Activated CD8-positive, alpha-beta memory T cell treated with anti-CD3 and anti-CD28 coated beads, Interleukin-2, amount 10 ng/mL, durations not matched to agents 7 days and 5 days (primary cell): ENCODE data around the gene ONECUT3. TPM values are rescaled to one million over a fixed set of nuclear protein-coding genes. Genes with fewer than 3 reads are reported as not detected.
A peak's percentile ranks its signal among the peaks of the same experiment; 100 is the strongest.

Experiments used
- ATAC-seq: fragments of 150-1000 bp; cut with Tn5 transposase; one replicate; pipeline ENCODE4 v1.10.0; 2021; ENCODE audit warnings: moderate library complexity
- CTCF ChIA-PET: fragments of 350-600 bp; sonication (Branson Sonifier 250); formaldehyde crosslinking; loops from one replicate; lab custom pipeline; 2021; ENCODE audit warnings: antibody characterized with exemption; lab: Charles Lee
- DNase-seq: peaks from one replicate; pipeline ENCODE4 v3.0.0-alpha.2; 2020
- H3K27ac Mint-ChIP-seq: one replicate; pipeline ENCODE4 v1.8.0; 2021; ENCODE audit warnings: mild to moderate bottlenecking, mixed read lengths
- H3K27me3 Mint-ChIP-seq: one replicate; pipeline ENCODE4 v1.8.0; 2021; ENCODE audit warnings: mixed read lengths
- H3K36me3 Mint-ChIP-seq: one replicate; pipeline ENCODE4 v1.8.0; 2021; ENCODE audit warnings: mild to moderate bottlenecking, mixed read lengths
- H3K4me1 Mint-ChIP-seq: one replicate; pipeline ENCODE4 v1.8.0; 2021; ENCODE audit warnings: mixed read lengths
- H3K4me3 Mint-ChIP-seq: one replicate; pipeline ENCODE4 v1.8.0; 2021; ENCODE audit warnings: mild to moderate bottlenecking, moderate library complexity, mixed read lengths
- H3K9me3 Mint-ChIP-seq: one replicate; pipeline ENCODE4 v1.8.0; 2022; ENCODE audit warnings: low read depth, mixed read lengths
- total RNA-seq, 2 experiments: library from RNA; stranded (reverse); gene quantifications; one replicate each; pipeline ENCODE4 v1.2.3, GENCODE V29; 2021

ONECUT3 gene
- total RNA-seq, 2 experiments from 2014 or later = not detected

- ATAC-seq (peak; percentile 85), DNase-seq (peak; percentile 57)
- CTCF ChIA-PET = no interaction called here
- no peak overlapping the region for H3K4me3 Mint-ChIP-seq
- H3K36me3 Mint-ChIP-seq = no peaks in the 10 kb centered on the region
- no peak overlapping the region for H3K27ac Mint-ChIP-seq
- H3K9me3 Mint-ChIP-seq = no peaks in the 10 kb centered on the region
- H3K27me3 Mint-ChIP-seq = peaks cover 45% of the 10 kb centered on the region
- peaks cover 3% of the 10 kb centered on the region for H3K4me1 Mint-ChIP-seq
These were observed 27.9 kb upstream of the ONECUT3 start for GRCh38 chr19:1725100-1726064.

GRCh38 chr19:1728816-1729567 lies 24.3 kb upstream of the ONECUT3 start:
- H3K4me3 Mint-ChIP-seq = no peak overlapping the region
- no peaks in the 10 kb centered on the region for H3K36me3 Mint-ChIP-seq
- peaks cover 32% of the 10 kb centered on the region for H3K27me3 Mint-ChIP-seq
- DNase-seq (no peak), ATAC-seq (no peak)
- H3K9me3 Mint-ChIP-seq = no peaks in the 10 kb centered on the region
- H3K27ac Mint-ChIP-seq = no peak overlapping the region
- CTCF ChIA-PET = no interaction called here
- H3K4me1 Mint-ChIP-seq = peaks cover 3% of the 10 kb centered on the region

DNA sequence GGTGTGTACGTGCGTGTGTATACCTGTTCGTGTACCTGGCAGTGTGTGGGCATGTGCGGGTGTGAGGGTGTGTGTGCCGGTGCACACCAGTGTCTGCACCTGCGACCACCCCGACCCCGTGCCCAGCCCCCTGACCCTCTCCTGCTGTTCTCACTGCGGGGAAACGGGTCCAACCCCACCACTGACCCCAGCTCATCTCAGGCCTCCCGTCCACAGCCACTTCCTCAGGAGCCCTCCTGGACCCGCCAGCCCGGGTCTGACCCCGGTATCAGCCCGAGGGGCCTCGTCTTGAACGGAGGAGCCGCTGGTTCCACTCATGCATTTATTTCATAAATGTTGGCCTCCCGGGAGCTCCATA lies 23.8 kb upstream of the ONECUT3 start:
- Mint-ChIP-seq H3K27ac (no peak overlapping the region), H3K4me3 (no peak overlapping the region), H3K9me3 (no peaks in the 10 kb centered on the region), H3K36me3 (no peaks in the 10 kb centered on the region), H3K4me1 (peaks cover 3% of the 10 kb centered on the region), H3K27me3 (peaks cover 37% of the 10 kb centered on the region)
- no peak for DNase-seq
- ATAC-seq = no peak
- CTCF ChIA-PET = no interaction called here

- H3K4me3 Mint-ChIP-seq = no peak overlapping the region
- H3K36me3 Mint-ChIP-seq = no peaks in the 10 kb centered on the region
- ATAC-seq = no peak
- DNase-seq = no peak
- peaks cover 36% of the 10 kb centered on the region for H3K27me3 Mint-ChIP-seq
- CTCF ChIA-PET = no interaction called here
- no peak overlapping the region for H3K27ac Mint-ChIP-seq
- peaks cover 3% of the 10 kb centered on the region for H3K4me1 Mint-ChIP-seq
- H3K9me3 Mint-ChIP-seq = no peaks in the 10 kb centered on the region
These were observed 23.1 kb upstream of the ONECUT3 start for GRCh38 chr19:1730157-1730556.

DNA sequence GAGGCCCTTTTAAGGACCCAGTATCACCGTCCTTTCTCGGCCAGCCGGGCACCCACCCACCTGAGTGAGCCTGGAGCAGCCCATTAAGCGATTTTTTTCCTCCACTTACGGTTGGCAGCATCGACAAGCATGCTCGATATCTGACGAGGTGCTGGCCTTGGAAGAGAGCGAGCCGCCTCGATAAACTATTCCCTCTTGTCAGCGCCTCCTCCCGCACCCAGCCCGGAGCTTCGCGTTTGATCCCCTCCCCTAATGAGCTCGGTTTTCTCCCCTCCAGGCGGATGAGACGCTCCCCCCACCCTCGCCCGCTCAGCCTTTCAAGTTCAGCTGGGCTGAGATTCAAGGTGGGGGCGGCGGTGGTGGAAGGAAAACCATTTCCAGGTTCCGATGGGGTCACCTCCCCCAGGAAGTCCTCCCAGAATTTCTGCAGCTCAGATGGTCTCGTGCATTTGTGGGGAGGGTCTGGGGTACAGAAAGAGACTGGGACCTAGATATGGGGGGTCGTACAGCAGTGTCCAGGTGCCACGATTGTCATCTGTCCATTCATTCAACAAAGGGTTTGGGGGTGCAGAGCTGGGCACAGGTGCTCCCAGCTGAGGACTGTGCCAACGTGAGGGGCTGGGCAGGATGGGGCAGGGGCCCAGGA lies 18.9 kb upstream of the ONECUT3 start:
- no peaks in the 10 kb centered on the region for H3K36me3 Mint-ChIP-seq
- DNase-seq (no peak), ATAC-seq (no peak)
- no peak overlapping the region for H3K27ac Mint-ChIP-seq
- peaks cover 31% of the 10 kb centered on the region for H3K27me3 Mint-ChIP-seq
- no peak overlapping the region for H3K4me3 Mint-ChIP-seq
- H3K4me1 Mint-ChIP-seq = no peaks in the 10 kb centered on the region
- CTCF ChIA-PET = no interaction called here
- no peaks in the 10 kb centered on the region for H3K9me3 Mint-ChIP-seq

GRCh38 chr19:1736280-1736679 lies 17.0 kb upstream of the ONECUT3 start:
- peaks cover 31% of the 10 kb centered on the region for H3K27me3 Mint-ChIP-seq
- H3K36me3 Mint-ChIP-seq = no peaks in the 10 kb centered on the region
- H3K27ac Mint-ChIP-seq = no peak overlapping the region
- no peak for ATAC-seq
- H3K4me3 Mint-ChIP-seq = no peak overlapping the region
- H3K9me3 Mint-ChIP-seq = no peaks in the 10 kb centered on the region
- no peak for DNase-seq
- H3K4me1 Mint-ChIP-seq = no peaks in the 10 kb centered on the region
- CTCF ChIA-PET = no interaction called here

DNA sequence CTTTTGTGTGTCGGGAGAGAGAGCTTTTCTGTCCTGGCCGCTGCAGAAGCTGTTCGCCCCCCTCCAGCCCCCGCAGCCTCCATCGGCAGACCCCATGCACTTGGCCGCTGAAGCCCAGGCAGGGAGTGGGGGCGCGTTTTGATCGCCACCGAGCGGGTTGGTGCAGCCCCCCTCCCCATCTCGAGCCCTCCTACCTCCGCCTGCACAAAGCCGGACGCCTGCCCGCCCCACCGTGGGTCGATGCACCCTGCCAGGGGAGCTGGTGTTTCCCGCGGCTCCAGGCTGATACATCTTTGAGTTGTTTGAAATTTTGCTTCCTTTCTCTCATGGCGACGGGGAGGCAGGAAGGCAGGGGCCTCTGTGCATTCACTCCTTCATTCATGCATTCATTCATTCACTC lies 16.4 kb upstream of the ONECUT3 start:
- Mint-ChIP-seq H3K27me3 (peaks cover 31% of the 10 kb centered on the region), H3K4me1 (no peaks in the 10 kb centered on the region), H3K36me3 (no peaks in the 10 kb centered on the region), H3K4me3 (no peak overlapping the region), H3K27ac (no peak overlapping the region), H3K9me3 (no peaks in the 10 kb centered on the region)
- DNase-seq = no peak
- no peak for ATAC-seq
- CTCF ChIA-PET = no interaction called here

GRCh38 chr19:1739960-1740629 lies 13.2 kb upstream of the ONECUT3 start:
- H3K27me3 Mint-ChIP-seq = peaks cover 20% of the 10 kb centered on the region
- no peaks in the 10 kb centered on the region for H3K9me3 Mint-ChIP-seq
- no peaks in the 10 kb centered on the region for H3K36me3 Mint-ChIP-seq
- CTCF ChIA-PET = no interaction called here
- H3K27ac Mint-ChIP-seq = no peak overlapping the region
- H3K4me3 Mint-ChIP-seq = no peak overlapping the region
- no peaks in the 10 kb centered on the region for H3K4me1 Mint-ChIP-seq
- DNase-seq (no peak), ATAC-seq (no peak)

DNA sequence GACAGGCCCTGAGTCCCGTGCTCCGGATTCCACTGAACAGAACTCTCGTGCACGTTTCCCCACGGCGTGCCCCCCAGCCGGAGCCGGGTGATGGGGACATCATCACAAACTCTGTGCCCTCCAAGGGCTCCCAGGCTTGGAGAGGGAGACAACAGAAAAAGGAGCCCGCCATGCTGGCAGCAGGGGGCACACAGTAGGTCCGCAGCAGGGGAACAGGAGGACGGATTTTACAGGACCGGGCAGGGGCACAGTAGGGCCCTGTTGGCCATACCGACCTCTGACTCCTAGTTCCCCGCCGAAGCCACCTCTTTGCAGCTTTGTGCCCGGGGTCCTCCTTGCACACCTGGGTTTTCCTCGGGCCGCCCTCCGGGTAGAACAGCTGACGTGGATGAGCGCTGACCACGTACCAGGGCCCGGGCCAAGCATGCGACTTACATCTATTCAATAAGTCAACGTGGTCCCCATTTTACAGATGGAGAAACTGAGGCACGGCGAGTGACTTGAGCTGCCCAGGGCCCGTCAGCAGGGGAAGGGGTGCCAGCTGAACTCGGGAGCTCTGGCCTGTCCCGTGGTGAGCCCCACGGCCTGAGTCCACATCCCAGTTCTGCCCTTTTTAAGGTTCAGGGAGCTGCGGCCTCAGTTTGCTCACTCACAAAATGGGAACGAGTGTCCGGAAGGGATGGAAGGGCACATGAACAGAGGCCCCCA lies 10.2 kb upstream of the ONECUT3 start:
- DNase-seq (no peak), ATAC-seq (no peak)
- no peaks in the 10 kb centered on the region for H3K36me3 Mint-ChIP-seq
- no peaks in the 10 kb centered on the region for H3K9me3 Mint-ChIP-seq
- H3K4me3 Mint-ChIP-seq = no peak overlapping the region
- H3K27ac Mint-ChIP-seq = no peak overlapping the region
- peaks cover 12% of the 10 kb centered on the region for H3K4me1 Mint-ChIP-seq
- CTCF ChIA-PET = interaction anchor here (1.0 to 1.2 kb wide), 2 partner anchors 83 to 197 kb away, joined by 3 to 4 read pairs; no protein-coding TSS in a partner anchor
- H3K27me3 Mint-ChIP-seq = peaks cover 24% of the 10 kb centered on the region

DNA sequence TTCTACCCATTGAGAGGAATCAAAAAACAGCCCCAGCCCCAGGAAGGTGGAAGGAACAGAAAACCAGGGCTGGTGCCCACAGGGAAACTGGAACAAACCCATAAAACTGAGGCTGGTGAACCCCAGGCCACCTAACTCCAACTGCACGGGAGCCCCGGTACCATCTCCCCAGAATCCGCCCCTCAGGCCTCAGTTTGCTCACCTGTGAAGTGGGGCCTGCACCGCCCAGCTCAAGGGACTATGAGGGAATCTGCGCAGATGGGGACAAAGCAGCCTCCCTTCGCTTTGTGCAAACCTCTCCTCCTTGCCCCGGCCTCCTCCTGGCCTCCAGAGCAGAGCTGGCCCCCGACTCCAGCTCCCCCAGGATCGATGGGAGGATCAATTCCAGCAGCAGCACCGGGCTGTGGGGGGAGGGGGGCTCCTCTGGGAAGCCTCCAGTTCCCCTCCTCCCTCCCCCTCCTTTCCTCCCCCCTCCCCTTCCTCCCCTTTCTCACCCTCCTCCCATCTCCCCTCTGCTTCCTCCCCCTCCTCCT lies 9.1 kb upstream of the ONECUT3 start:
- no peaks in the 10 kb centered on the region for H3K9me3 Mint-ChIP-seq
- DNase-seq = no peak
- H3K36me3 Mint-ChIP-seq = no peaks in the 10 kb centered on the region
- H3K27me3 Mint-ChIP-seq = peaks cover 25% of the 10 kb centered on the region
- peaks cover 12% of the 10 kb centered on the region for H3K4me1 Mint-ChIP-seq
- no peak overlapping the region for H3K27ac Mint-ChIP-seq
- CTCF ChIA-PET = no interaction called here
- ATAC-seq = no peak
- H3K4me3 Mint-ChIP-seq = no peak overlapping the region

- Mint-ChIP-seq H3K27ac (no peak overlapping the region), H3K4me1 (peaks cover 13% of the 10 kb centered on the region), H3K4me3 (no peak overlapping the region), H3K9me3 (no peaks in the 10 kb centered on the region), H3K36me3 (no peaks in the 10 kb centered on the region), H3K27me3 (peaks cover 29% of the 10 kb centered on the region)
- CTCF ChIA-PET = no interaction called here
- DNase-seq = no peak
- no peak for ATAC-seq
These were observed 8.3 kb upstream of the ONECUT3 start for GRCh38 chr19:1744822-1745563.

DNA sequence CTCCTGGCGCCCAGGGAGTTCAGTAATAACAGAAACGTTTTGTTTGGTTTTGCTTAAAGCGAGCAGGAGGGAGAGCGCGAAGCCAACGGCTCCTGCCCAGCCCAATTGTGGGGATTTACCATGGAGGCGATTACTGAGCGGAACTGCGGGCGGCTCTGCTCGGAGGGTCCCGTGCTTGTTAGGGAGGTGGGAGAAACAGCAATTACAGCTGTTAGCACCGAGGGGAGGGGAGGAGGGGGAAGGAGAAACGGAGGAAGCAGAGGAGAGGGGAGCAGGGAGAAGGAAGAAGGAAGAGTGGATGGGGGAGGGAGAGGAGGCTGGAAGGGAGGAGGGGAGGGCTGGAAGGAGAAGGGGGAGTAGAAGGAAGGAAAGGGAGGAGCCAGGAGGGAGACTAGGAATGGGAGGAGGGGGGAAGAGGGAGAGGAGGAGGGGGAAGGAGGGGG lies 7.7 kb upstream of the ONECUT3 start:
- no peak for ATAC-seq
- CTCF ChIA-PET = interaction anchor here (0.8 to 1.4 kb wide), 2 partner anchors 80 to 199 kb away, joined by 3 to 4 read pairs; no protein-coding TSS in a partner anchor
- H3K27me3 Mint-ChIP-seq = peaks cover 35% of the 10 kb centered on the region

More for the DNA sequence above, 7.7 kb upstream of the ONECUT3 start:
- H3K36me3 Mint-ChIP-seq = no peaks in the 10 kb centered on the region
- H3K4me1 Mint-ChIP-seq = peaks cover 16% of the 10 kb centered on the region
- no peak overlapping the region for H3K4me3 Mint-ChIP-seq
- H3K9me3 Mint-ChIP-seq = no peaks in the 10 kb centered on the region
- no peak for DNase-seq
- no peak overlapping the region for H3K27ac Mint-ChIP-seq
